K562 (cell line): ENCODE measurements around the gene MAST4. TPM values are rescaled to one million over a fixed set of nuclear protein-coding genes. Genes with fewer than 3 reads are reported as not detected.

ENCODE experiments used
- EP300 ChIP-seq: IDR thresholded peaks from 2 replicates; pipeline ENCODE4 v1.6.1; 2012; ENCODE audit warnings: low read length, improper control_type of control experiment
- EZH2 ChIP-seq: IDR thresholded peaks from 2 replicates; pipeline ENCODE4 v1.6.1; 2012; ENCODE audit warnings: low read depth, mild to moderate bottlenecking, inconsistent platforms, low read length, borderline replicate concordance
- PHF20 ChIP-seq: fragments of 450-650 bp; IDR thresholded peaks from 2 replicates; pipeline ENCODE4 v1.6.1; 2018; ENCODE audit not compliant: partially characterized antibody
- RFX1 ChIP-seq: fragments of 450-650 bp; IDR thresholded peaks from 2 replicates; pipeline ENCODE4 v1.6.1; 2016; ENCODE audit warnings: mild to moderate bottlenecking, moderate library complexity
- polyA plus RNA-seq, 8 experiments: library from polyadenylated mRNA; depleted of rRNA in 4 of 8; stranded (reverse) in 5 of 8; unstranded in 3 of 8; fragments of >200 nt; fragmentation: Nextera tagmentation in 2 of 8; fragmentation: Illumina TruSeq in 1 of 8; extraction: Ambion mirVana in 2 of 8; extraction: Trizol in 1 of 8; gene quantifications; 2 replicates each; pipeline versions ENCODE4 v1.2.1 to v1.2.3, GENCODE V29; 2011 to 2014; ENCODE audit warnings: inconsistent platforms in 1 of 8, missing spikeins in 1 of 8
- total RNA-seq, 7 experiments: library from RNA; depleted of rRNA in 6 of 7; stranded (reverse); fragments of >200 nt in 6 of 7; fragmentation: Illumina TruSeq in 2 of 7; extraction: Trizol in 2 of 7; gene quantifications; 2 replicates each; pipeline versions ENCODE4 v1.2.1 to v1.2.3, GENCODE V29; 2011 to 2021; ENCODE audit warnings: low replicate concordance in 1 of 7
- TF ChIP-seq, protein P1 (sequence below): fragments of 200-800 bp; sonication (Bioruptor generic); IDR thresholded peaks from 2 replicates; pipeline ENCODE4 v1.6.1; 2016; ENCODE audit warnings: missing genetic modification characterization, missing compliant biosample characterization
- TF ChIP-seq, protein P2 (sequence below): conservative IDR thresholded peaks from 2 replicates; pipeline ENCODE4 v1.6.1; 2011; ENCODE audit warnings: low read depth, mild to moderate bottlenecking, low read length; ENCODE audit not compliant: control insufficient read depth

Gene MAST4
- total and polyA plus RNA-seq, 9 of the 15 experiments (the other 6 are each of a cell fraction or from before 2014, with no cell fraction given) = 0.88 to 10.1 (median 5.2) TPM

DNA sequence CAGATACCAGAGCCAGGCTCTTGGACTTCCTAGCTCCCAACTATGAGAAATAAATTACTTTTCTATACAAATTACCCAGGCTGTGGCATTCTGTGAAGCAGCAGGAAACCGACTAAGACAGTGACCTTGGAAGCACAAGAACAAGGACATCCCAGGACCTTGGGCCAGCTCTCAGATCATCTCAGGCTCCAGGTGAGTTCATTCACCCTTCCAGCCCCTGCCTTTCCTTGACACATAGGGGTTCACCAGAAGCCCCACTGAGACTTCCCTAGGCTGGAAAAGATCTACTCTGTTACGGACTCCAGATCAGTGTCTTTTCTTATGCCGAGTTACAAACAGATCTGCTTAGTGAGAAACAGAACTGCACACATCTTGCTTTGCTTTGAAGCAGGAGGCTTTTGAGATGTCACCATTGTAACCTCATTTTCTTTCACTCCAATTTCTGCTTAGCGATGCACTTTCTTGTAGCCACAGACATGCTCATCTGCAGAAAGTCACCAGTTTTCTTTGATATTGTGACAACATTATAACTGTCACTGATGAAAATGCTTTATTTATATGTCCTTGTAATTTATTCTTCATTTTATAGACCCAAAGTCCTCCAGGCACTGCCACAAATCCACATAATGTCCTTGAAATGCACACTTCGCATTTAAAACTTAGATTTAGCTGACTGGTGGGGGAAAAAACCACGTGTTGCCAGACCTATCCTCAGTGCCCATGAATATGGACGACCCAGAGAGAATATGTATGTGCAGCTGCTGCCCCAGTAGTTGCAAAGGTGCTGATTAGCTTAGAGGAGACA, 592.3 kb downstream of the MAST4 start (continued):
- no peak for TF ChIP-seq RFX1
- TF ChIP-seq EZH2 = no peak
- TF ChIP-seq, protein P1, sequence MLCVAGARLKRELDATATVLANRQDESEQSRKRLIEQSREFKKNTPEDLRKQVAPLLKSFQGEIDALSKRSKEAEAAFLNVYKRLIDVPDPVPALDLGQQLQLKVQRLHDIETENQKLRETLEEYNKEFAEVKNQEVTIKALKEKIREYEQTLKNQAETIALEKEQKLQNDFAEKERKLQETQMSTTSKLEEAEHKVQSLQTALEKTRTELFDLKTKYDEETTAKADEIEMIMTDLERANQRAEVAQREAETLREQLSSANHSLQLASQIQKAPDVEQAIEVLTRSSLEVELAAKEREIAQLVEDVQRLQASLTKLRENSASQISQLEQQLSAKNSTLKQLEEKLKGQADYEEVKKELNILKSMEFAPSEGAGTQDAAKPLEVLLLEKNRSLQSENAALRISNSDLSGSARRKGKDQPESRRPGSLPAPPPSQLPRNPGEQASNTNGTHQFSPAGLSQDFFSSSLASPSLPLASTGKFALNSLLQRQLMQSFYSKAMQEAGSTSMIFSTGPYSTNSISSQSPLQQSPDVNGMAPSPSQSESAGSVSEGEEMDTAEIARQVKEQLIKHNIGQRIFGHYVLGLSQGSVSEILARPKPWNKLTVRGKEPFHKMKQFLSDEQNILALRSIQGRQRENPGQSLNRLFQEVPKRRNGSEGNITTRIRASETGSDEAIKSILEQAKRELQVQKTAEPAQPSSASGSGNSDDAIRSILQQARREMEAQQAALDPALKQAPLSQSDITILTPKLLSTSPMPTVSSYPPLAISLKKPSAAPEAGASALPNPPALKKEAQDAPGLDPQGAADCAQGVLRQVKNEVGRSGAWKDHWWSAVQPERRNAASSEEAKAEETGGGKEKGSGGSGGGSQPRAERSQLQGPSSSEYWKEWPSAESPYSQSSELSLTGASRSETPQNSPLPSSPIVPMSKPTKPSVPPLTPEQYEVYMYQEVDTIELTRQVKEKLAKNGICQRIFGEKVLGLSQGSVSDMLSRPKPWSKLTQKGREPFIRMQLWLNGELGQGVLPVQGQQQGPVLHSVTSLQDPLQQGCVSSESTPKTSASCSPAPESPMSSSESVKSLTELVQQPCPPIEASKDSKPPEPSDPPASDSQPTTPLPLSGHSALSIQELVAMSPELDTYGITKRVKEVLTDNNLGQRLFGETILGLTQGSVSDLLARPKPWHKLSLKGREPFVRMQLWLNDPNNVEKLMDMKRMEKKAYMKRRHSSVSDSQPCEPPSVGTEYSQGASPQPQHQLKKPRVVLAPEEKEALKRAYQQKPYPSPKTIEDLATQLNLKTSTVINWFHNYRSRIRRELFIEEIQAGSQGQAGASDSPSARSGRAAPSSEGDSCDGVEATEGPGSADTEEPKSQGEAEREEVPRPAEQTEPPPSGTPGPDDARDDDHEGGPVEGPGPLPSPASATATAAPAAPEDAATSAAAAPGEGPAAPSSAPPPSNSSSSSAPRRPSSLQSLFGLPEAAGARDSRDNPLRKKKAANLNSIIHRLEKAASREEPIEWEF (CRISPR knock-in tag) = no peak
- TF ChIP-seq EP300 = no peak
- TF ChIP-seq, protein P2, sequence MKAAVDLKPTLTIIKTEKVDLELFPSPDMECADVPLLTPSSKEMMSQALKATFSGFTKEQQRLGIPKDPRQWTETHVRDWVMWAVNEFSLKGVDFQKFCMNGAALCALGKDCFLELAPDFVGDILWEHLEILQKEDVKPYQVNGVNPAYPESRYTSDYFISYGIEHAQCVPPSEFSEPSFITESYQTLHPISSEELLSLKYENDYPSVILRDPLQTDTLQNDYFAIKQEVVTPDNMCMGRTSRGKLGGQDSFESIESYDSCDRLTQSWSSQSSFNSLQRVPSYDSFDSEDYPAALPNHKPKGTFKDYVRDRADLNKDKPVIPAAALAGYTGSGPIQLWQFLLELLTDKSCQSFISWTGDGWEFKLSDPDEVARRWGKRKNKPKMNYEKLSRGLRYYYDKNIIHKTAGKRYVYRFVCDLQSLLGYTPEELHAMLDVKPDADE = no peak
- TF ChIP-seq PHF20 = no peak
